HG03139 (cell line): ENCODE results near the gene RSPH1.

Experiments
- ATAC-seq: cut with Tn5 transposase; IDR thresholded peaks from one replicate; pipeline ENCODE4 v1.9.1; 2021; ENCODE audit not compliant: unreplicated experiment

RSPH1 gene

DNA sequence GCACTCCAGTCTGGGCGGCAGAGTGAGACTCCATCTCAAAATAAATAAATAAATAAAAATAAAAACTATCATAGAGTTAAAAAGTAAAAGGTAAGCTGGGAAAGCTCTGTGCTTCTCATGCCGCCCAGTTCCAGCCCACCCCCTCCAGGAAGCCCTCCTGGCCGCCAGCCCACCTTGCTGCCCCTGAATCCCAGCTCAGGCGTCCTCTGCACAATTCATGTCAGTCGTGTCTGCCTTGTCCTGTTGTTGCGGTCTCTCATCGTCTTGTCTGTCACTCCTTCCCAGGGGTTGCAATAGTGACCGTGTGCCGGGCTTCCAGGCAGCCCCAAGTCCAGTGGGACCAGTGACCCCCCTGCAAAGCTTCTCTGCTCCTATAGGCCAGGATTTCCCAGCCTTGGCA, 44.1 kb downstream of the RSPH1 start:
- no peak for ATAC-seq

DNA sequence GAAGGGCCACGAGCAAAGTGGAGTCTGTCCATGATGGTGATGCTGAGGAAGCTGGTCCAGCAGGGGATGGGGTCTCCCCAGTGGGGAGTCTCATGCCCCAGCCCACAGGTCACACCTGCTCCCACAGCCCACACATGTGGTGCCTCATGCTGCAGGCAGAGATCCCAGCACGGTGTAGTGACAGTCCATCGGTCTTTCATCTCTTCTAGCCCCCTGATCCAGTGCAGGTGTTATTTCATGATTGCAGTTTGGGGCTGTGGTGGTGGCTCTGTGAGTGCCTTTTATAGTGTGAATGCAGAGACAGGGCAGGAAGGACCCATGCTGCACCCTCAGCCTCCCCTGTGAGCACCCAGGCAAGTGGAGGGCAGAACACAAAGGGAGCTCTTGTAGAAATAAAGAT, 47.3 kb downstream of the RSPH1 start:
- no peak for ATAC-seq

GRCh38 chr21:42447732-42448131, 48.3 kb downstream of the RSPH1 start:
- no peak for ATAC-seq

DNA sequence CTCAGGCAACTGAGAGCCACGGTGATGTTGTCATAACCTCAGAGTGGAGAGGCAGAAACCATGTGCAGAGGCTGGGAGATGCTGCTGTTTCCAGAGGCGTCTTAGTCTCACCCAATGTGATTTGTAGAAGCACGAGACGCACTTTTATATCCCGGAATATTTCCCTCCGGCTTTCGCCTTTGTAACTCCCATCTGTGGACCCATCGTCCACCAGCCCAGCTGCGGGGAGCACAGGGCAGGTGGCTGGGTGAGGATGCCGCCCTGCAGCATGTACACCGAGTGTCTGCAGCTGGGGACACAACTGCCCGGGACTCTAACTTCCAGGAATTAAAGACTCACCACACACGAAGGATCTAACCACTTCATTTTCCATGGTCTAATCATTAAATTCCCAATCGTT, 48.8 kb downstream of the RSPH1 start:
- no peak for ATAC-seq

GRCh38 chr21:42446531-42446930, 49.5 kb downstream of the RSPH1 start:
- no peak for ATAC-seq

DNA sequence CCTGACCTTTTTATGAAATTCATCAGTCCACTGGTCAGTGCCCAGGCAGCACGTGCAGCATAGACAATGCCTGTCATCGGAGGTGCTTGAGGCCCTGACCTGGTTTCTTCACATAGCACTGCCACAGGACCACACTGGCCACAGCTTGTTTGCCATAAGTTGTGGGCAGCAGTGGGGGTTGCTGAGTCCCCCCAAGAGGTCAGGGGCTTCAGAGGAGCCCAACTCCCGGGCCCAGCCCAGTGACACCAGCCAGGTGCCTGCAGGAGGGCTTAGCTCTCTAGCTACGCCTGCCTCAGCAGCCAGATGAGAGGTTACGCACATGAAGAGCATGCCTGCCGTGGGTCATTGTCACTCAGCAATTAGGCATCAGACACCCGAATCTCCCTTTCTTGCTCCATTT, 50.7 kb downstream of the RSPH1 start:
- ATAC-seq = no peak

GRCh38 chr21:42444745-42445059, 51.3 kb downstream of the RSPH1 start:
- ATAC-seq = no peak

DNA sequence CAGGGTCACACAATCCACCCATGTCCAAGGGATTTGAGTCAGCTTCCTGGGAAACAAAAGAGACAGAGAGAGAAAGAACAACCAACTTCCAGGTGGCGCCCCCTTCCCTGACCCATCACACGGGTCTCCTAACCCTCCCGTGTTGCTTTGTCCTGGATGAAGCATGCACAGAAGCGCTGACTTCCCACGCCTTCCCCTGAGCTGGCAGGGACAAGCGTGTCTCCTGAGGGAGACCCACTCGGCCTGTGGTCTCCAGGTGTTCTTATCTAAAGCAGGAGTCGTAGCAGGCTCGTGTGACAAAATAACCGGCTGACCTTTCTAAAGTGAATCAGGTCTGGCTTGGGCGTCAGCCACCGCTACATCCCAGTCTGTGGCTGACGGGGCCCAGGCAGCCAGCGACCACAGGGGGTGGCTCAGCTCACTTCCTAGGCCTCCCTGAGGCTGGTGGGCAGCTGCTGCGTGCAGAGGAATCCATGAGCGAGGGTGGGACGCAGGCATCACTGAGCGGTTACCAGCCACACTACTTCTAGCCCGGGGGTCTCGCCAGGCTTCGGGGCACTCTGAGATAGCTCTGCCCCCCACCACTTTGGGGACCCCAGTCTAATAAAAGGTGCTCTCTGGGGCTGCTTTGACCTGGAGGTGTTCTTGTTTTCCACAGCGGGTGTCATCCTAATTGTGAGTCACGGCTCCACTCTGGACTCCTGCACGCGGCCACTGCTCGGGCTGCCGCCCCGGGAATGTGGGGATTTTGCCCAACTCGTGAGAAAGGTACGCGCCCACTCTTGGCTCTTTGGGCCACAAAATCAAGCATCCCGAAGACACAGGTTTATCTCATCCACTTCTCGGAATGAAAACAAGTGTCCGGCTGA, 51.9 kb downstream of the RSPH1 start:
- no peak for ATAC-seq

GRCh38 chr21:42443181-42443785, 52.7 kb downstream of the RSPH1 start:
- no peak for ATAC-seq

DNA sequence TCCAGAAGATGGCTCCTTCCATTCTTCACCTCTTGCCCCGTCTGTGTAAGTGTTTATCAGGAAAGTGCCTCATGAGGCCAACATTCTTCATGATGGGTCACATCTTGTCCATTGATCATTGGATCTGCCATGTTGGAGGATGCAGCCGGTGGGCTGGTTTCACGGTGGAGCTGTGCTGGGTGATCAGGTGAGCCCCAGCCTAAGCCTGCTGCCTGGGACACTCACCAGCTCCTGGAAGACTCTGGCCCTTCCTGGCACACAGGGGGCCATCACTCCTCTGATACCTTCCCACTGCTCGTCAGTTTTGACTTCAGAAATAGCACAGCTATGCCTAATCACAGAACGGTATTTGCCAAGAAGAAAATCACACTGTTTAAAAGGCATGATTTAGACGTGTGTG, 54.1 kb downstream of the RSPH1 start:
- no peak for ATAC-seq

DNA sequence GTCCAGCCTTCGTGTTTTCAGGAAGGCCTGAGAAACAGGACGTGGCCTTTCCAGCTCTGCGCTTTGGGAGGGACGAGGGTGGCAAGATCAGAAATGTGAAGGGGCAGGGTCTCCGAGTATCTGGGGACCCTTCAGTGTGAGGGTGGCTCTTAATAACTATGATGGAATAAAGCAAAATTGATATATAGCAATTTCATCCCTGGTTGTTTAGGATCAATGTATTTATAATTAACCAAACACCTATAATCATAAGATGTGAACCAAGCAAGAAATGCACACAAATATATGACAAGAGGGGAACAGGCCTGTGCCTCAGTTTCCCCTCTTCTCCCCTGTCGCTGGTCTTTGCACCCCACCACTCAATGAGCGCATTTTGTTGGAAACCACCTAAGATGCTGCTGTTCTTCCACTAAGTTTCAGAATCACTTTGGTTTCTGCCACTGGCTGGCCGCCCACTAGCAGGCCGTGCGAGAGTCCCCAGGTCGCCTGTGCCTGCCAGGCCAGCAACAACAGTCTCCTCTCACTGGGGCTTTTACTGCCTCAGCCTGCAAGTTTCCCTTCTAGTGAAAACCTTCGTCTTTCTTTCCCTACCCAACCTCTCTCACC, 55.7 kb downstream of the RSPH1 start:
- ATAC-seq = no peak

- no peak for ATAC-seq
Measured at GRCh38 chr21:42439284-42440186, 56.5 kb downstream of the RSPH1 start.

- no peak for ATAC-seq
Measured at GRCh38 chr21:42438316-42439205, 57.5 kb downstream of the RSPH1 start.

GRCh38 chr21:42437786-42438185, 58.2 kb downstream of the RSPH1 start:
- no peak for ATAC-seq

GRCh38 chr21:42436914-42437313, 59.1 kb downstream of the RSPH1 start:
- ATAC-seq = no peak

- no peak for ATAC-seq
Measured at GRCh38 chr21:42435833-42436232, 60.2 kb downstream of the RSPH1 start.

DNA sequence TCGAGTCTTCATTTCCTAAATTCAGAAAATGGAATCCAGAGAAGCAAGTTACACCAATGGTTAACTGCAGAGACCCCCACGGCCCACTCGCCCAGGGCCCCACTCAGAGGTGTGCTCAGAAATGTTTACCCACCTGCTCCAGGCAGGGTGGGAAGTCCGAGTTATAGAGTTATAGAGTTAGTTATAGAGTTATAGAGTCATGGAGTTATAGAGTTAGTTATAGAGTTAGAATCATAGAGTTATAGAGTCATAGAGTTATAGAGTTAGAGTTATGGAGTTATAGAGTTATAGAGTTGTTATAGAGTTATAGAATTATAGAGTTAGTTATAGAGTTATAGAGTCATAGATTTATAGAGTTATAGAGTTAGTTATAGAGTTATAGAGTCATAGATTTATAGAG, 60.6 kb downstream of the RSPH1 start:
- no peak for ATAC-seq

GRCh38 chr21:42434884-42435283, 61.1 kb downstream of the RSPH1 start:
- ATAC-seq = no peak

- no peak for ATAC-seq
Measured at GRCh38 chr21:42433946-42434551, 62.0 kb downstream of the RSPH1 start.

DNA sequence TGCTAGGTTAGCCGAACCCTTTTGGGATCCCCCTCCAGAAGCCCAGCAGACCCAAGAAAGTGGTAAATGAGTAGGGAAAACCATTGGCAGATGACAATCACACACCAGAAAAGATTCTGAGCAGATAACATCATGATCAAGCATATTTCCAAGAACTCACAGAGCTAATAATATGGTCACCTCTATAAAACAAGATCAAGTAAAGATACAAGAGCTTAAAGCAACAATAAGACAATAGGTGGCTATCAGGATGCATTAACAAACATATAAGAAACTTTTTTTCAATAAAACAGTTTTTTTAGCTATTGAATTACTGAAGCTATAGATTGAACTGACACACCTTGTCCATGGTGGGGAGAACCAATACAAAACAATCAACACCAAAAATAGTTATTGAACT, 63.3 kb downstream of the RSPH1 start:
- ATAC-seq = no peak
